Measurements from ENCODE around the gene CYB561A3.
A peak's percentile ranks its signal among the peaks of the same experiment; 100 is the strongest.

Gene CYB561A3

DNA sequence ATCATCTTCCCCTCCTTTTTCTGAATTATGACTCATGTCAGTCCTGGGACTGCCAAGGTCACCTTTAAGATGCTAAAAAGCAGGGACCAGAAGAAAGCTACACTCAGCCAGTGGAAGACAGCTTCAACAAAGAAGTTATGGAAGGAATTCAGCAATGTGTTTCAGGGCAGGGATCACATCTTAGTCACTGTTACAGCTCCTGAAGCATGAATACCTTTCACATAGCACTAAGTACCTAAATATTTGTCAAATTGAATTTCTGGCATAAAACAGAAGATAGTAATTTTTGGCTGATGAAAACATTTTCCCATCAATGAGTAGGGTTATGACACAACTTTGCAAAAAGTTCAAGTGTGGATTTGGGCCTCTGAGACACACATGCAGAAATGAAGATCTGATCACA lies 34.0 kb downstream of the CYB561A3 start:
- no peak for ATAC-seq
- H3K36me3 Mint-ChIP-seq: no peaks in the 10 kb centered on the region
- H3K27ac Mint-ChIP-seq: peak overlapping the region; percentile 48
- DNase-seq (ENCODE audit: low spot score in 2 of 2): no peak
- peaks cover 36% of the 10 kb centered on the region for H3K4me1 Mint-ChIP-seq
- no peak overlapping the region for H3K4me3 Mint-ChIP-seq
- no peaks in the 10 kb centered on the region for H3K9me3 Mint-ChIP-seq

DNA sequence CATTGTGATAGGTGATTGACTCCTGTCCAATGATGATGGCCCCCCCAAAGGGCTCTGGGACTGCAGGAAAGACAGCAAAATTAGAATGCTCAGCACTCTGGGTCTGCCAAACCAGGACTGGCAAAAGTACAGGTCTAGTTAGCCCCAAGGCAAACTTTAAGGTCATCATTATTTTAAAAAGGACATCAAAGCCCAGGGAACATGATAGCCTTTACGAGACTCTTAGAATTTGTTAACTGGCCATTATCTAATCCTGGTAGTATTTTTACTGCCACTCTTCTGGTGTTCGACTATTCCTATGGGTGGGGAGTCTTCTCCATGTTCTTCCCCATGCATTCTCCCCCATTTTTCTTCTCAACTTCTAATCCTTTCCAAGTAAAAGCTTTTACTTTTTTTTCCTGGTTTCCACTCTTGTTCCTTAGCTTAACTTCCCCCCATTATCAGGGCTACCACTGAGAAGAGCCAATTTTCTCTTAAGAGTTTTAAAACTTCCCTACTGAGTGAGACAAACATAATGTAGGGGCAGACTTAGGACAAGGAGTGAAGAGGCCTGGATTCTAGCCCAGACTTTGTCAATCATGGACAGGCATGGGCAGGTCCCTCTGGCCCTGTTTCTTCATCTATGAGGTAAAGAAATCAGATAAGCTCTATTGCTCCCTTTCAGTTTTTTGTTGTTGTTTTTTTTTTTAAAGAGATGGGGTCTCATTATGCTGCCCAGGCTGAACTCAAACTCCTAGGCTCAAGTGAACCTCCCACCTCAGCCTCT lies 35.9 kb downstream of the CYB561A3 start:
- peak overlapping the region; percentile 72 for H3K27ac Mint-ChIP-seq
- no peaks in the 10 kb centered on the region for H3K36me3 Mint-ChIP-seq
- peaks cover 18% of the 10 kb centered on the region for H3K4me1 Mint-ChIP-seq
- DNase-seq (ENCODE audit: low spot score in 2 of 2) (no peak), ATAC-seq (no peak)
- no peaks in the 10 kb centered on the region for H3K9me3 Mint-ChIP-seq
- no peak overlapping the region for H3K4me3 Mint-ChIP-seq

DNA sequence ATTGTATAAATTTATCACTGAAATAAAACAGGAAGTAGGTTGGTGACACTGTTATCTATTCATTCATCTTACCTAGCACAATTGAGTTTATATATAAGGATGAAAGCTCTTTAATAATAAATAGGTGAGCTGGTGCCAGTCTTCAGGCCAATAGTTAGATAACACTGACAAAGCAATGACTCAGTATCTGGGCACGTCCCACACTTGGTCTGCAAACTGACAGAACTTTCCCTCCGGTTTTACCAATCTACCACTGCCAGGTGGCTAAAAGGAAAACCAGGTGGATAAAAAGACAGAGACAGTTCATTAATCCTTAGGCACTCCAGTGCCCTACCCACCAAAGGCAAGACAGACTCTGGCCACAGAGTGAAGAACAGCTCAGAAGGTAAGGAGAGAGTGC lies 46.4 kb downstream of the CYB561A3 start:
- peaks cover 4% of the 10 kb centered on the region for H3K4me1 Mint-ChIP-seq
- no peak for ATAC-seq
- H3K27ac Mint-ChIP-seq: peak overlapping the region; percentile 76
- no peak for DNase-seq (ENCODE audit: low spot score in 2 of 2)
- no peaks in the 10 kb centered on the region for H3K36me3 Mint-ChIP-seq
- no peaks in the 10 kb centered on the region for H3K9me3 Mint-ChIP-seq
- H3K4me3 Mint-ChIP-seq: no peak overlapping the region

DNA sequence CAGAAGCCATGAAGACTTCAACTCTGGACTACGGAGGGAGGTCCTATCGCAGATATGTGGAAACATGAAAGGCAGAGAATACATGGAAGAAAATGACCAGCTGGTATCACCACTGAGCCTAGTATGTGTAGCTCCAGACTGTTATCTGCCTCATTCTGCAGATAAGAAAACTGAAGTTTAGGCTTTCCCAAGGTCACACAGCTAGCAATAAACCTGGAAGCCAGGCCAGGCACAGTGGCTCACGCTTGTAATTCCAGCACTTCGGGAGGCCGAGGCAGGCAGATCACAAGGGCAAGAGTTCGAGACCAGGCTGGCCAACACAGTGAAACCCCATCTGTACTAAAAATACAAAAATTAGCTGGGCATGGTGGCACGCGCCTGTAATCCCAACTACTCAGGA lies 50.9 kb downstream of the CYB561A3 start:
- no peak overlapping the region for H3K4me3 Mint-ChIP-seq
- H3K27ac Mint-ChIP-seq: no peak overlapping the region
- no peaks in the 10 kb centered on the region for H3K9me3 Mint-ChIP-seq
- DNase-seq (ENCODE audit: low spot score in 2 of 2) (no peak), ATAC-seq (no peak)
- peaks cover 11% of the 10 kb centered on the region for H3K4me1 Mint-ChIP-seq
- no peaks in the 10 kb centered on the region for H3K36me3 Mint-ChIP-seq

DNA sequence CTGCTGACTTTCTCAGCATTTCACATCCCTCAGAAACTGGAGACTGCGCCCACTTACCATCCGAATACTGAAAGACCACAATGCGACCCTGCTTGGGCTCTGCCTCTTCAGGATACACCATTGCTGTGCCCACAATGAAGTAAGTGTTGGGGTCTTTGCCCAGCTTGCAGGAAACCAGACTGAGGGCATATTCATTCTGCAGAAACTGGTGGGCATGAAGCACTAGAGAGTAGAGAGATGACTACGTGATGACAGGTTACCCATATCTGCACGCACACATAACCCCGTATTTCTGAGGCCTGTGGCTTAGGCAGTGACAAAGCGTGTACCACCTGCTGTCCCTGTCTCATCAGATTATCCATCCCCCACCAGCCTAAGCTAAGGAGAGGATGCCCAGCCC lies 51.9 kb downstream of the CYB561A3 start:
- H3K4me3 Mint-ChIP-seq: no peak overlapping the region
- ATAC-seq: peak; percentile 96
- H3K4me1 Mint-ChIP-seq: peaks cover 11% of the 10 kb centered on the region
- peak in 1 of 2 donors; percentile 69 for DNase-seq (ENCODE audit: low spot score in 2 of 2)
- H3K36me3 Mint-ChIP-seq: no peaks in the 10 kb centered on the region
- H3K27ac Mint-ChIP-seq: no peak overlapping the region
- no peaks in the 10 kb centered on the region for H3K9me3 Mint-ChIP-seq

DNA sequence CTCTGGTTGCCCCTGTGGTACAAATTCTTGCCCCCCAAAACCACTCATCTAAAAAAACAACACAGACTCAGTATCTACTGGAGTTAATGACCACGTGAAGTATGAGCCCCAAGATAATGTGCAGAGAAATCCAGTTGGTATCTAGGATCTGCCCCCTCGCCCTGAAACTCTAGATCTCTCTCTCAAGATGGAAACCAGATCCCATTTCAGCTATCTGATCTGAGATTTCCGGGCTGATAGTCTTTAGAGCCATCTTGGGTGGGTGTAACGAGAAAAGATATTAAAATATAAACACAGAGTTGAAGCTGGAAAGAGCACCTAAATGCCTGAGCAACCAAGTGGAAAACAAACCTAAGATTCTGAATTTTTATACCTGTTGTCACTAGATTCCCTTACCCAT lies 52.5 kb downstream of the CYB561A3 start:
- Mint-ChIP-seq H3K4me3 (no peak overlapping the region), H3K4me1 (peaks cover 11% of the 10 kb centered on the region)

DNA sequence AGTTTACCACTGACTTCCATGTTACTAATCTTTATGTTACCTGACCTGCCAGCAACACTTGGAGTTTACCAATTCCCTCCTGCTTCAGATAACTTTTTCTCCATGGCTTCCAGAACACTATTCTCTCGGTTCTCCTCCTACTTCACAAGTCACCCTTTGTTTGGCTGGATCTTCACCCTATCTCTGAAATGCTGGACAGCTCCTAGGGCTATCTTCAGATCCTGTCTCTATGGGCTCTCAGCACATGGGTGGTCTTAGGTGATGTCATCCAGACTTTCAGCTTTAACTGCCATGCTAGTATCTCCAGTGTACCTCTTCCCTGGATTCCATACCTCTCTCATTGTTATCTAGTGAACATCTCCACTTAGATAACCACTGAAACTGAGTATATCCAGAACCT lies 54.3 kb downstream of the CYB561A3 start:
- Mint-ChIP-seq H3K4me3 (no peak overlapping the region), H3K9me3 (no peaks in the 10 kb centered on the region), H3K36me3 (no peaks in the 10 kb centered on the region), H3K27ac (no peak overlapping the region), H3K4me1 (peaks cover 11% of the 10 kb centered on the region)
- DNase-seq (ENCODE audit: low spot score in 2 of 2): no peak
- ATAC-seq: no peak

More for the DNA sequence above, 52.5 kb downstream of the CYB561A3 start:
- Mint-ChIP-seq H3K9me3 (no peaks in the 10 kb centered on the region), H3K27ac (no peak overlapping the region), H3K36me3 (no peaks in the 10 kb centered on the region)
- no peak for ATAC-seq
- no peak for DNase-seq (ENCODE audit: low spot score in 2 of 2)

DNA sequence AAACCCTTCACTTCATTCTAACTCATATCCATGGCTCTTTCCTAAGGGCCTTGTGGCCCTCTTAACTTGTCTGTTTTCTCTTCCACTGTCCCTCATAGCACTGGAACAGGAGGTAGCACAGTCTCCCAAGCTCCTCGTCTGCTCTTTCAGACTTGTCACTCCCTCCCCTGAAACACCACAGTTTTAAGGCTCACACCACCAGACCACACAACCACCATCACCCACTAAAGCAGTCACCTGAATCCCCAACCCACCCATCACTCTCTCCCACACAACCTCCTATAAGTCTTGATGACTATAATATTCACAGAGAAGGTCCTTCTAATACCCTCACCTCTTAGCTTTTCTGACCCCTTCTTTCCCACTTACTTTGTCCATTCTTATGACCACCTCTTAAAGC lies 55.5 kb downstream of the CYB561A3 start:
- DNase-seq (ENCODE audit: low spot score in 2 of 2) (no peak), ATAC-seq (peak; percentile 38)
- no peak overlapping the region for H3K4me3 Mint-ChIP-seq
- H3K27ac Mint-ChIP-seq: no peak overlapping the region
- H3K36me3 Mint-ChIP-seq: no peaks in the 10 kb centered on the region
- H3K4me1 Mint-ChIP-seq: peaks cover 11% of the 10 kb centered on the region
- no peaks in the 10 kb centered on the region for H3K9me3 Mint-ChIP-seq

DNA sequence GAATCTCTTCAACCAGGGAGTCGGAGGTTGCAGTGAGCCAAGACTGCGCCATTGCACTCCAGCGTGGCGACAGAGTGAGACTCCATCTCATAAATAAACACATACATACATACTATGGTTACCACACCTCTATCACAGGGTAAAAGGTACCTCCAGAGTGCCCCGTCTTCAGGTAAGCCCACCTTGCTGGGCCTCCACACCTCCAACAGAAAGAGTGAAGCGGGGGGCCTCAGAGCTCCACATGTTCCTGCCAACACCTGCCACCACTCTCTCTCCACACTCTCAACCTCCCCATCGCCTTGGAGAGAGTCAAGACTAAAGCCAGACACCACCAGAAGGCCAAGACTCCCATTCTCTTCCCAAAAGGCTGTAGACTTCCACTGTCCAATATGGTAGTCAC lies 56.3 kb downstream of the CYB561A3 start:
- ATAC-seq (no peak), DNase-seq (ENCODE audit: low spot score in 2 of 2) (no peak)
- Mint-ChIP-seq H3K9me3 (no peaks in the 10 kb centered on the region), H3K4me3 (no peak overlapping the region), H3K36me3 (no peaks in the 10 kb centered on the region), H3K27ac (no peak overlapping the region), H3K4me1 (peaks cover 9% of the 10 kb centered on the region)

DNA sequence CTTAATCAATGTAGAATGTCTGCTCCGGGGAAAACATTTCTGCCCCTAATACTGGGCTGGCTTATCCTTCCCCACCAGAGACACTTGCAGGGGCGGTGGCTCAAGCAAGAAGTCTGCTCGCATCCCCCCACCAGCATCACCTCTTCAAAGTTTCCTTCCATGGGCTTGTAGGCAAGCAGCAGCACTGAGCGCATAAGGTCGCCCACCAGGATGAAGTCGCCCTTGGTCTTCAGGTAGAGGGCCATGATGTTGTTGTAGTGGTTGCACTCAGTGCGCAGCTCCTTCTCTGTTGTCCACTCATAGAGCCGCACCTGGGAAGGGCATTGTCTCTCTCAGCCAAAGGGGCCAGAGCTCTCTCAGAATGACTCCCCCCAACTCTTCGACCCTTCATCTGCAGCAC lies 58.0 kb downstream of the CYB561A3 start:
- H3K36me3 Mint-ChIP-seq: no peaks in the 10 kb centered on the region
- H3K9me3 Mint-ChIP-seq: no peaks in the 10 kb centered on the region
- ATAC-seq (no peak), DNase-seq (ENCODE audit: low spot score in 2 of 2) (no peak)
- no peak overlapping the region for H3K4me3 Mint-ChIP-seq
- peaks cover 5% of the 10 kb centered on the region for H3K4me1 Mint-ChIP-seq
- no peak overlapping the region for H3K27ac Mint-ChIP-seq

DNA sequence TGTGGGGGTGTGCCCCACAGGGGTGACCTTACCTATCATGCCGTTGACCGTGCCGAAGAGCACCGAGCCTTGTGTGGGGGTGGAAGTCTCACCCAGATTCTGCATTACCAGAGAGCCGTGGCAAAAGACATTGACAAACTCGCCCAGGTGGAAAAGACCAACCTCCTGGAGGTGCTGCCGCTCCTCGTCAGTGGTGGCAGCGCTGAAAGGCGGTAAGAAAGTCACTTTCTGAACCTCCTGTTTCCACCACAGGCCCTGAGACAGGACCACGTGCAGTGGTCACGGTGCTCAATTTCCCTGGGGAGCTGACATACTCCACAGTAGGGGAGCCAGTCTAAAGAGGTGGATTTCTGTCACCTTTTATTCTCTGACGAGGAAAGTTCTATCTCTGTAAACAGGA lies 59.1 kb downstream of the CYB561A3 start:
- DNase-seq (ENCODE audit: low spot score in 2 of 2): no peak
- Mint-ChIP-seq H3K9me3 (no peaks in the 10 kb centered on the region), H3K4me1 (peaks cover 17% of the 10 kb centered on the region), H3K27ac (no peak overlapping the region), H3K36me3 (peaks cover 7% of the 10 kb centered on the region), H3K4me3 (no peak overlapping the region)
- ATAC-seq: no peak

Data from stimulated activated effector memory CD8-positive, alpha-beta T cell treated with anti-CD3 and anti-CD28 coated beads, Interleukin-12 subunit alpha, Interleukin-12 subunit beta, amount 100 ng/mL, for 72 hours (primary cell).